SIG-M5 treated with dmso at 0.1 percent for 504 hours (cell line): ENCODE measurements around the gene SCN2B.
"Not testable (repeated sequence)": the region's sequence is repeated elsewhere in the genome, so short reads cannot be mapped to it uniquely, and the experiment has no call there.

Experiments
- DNase-seq: peaks from one replicate; lab custom pipeline; 2025; ENCODE audit not compliant: unreplicated experiment; lab: John Stamatoyannopoulos, UW

The SCN2B gene

GRCh38 chr11:118207079-118207478 is 30.6 kb upstream of the SCN2B start:
- DNase-seq, result no peak

DNA sequence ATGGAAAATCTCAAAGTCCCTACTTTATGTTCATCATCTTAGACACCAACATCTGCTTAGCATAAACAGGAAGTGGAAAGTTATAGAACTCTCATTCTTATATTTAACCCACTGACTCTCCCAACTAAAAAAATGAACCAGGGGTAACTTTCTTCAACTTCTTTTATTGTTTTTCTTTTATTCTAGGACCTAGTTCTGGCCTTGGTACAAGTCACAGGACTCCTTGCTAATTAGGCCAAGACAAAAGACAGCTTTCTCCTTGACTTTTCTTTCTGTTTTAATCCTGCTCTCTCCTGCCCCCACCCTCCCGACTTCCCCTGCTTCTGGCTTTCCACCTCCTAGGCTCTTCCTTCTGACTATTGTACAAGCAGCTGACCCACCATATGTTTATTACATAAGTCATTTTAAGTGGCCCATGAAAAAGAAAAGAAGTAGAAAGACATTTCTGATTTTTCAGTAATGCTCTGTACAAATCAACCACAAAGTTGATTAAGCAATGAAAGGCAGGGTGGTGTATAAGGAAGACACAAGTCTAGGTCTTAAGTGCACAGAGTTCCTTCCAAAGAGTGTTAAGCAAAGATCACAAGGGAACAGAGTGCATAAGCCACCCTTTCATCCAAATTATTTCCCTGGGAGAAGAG is 30.1 kb upstream of the SCN2B start:
- DNase-seq, result peak; percentile 90

GRCh38 chr11:118205606-118206378 is 29.4 kb upstream of the SCN2B start:
- DNase-seq, result no peak

GRCh38 chr11:118202599-118203422 is 26.4 kb upstream of the SCN2B start:
- no peak for DNase-seq

DNA sequence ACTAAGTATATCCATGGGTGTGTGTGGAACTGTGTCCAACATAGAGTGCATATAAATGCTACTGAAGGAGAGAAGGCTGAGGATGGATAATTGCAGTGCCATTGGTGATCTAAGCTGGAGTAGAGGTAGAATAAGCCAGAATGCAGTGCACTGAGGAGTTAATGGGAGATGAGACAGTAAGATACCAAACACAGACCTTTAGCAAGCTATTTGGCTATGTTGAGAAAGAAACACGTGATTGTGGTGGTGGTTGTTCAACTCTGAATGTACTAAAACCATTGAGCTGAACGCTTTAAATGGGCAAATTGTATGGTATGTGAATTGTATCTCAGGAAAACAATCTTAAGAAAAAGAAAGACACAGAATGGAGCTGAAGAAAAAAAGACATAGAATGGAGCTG is 25.5 kb upstream of the SCN2B start:
- DNase-seq, result no peak

DNA sequence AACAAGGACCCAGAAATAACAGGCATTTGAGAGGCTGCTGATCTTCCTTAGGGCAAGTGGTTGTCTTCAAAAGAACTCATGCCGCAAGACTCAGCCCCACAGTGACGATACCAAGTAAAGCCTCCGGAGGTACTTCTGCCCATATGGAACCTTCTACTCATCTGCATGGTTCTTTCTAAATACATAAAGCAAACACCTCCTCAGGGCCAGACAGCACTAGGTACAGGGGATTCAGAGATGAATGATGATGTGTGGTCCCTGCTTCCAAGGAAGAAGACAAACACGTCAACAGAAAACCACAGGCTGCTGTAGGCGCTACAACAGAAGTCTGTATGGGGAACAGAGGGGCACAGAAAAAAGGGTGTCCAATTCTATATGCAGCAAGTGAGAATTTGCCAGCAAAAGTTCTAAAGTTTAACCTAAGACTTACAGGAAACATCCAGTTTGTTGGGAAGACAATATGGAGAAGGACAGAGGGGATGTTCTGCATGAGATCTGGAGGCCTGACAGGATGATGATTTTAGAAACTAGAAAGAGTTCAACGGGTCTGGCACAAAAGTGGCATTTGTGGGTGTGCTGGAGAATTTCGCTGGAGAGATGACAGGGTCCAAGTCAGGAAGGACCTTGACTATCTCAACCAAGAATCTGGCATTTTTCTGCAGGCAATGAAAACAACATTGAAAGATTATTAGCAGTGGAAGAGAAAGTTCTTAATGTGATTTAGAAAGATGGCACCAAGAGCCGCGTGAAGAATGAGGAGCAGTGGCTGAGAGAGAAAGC is 24.7 kb upstream of the SCN2B start:
- no peak for DNase-seq

DNA sequence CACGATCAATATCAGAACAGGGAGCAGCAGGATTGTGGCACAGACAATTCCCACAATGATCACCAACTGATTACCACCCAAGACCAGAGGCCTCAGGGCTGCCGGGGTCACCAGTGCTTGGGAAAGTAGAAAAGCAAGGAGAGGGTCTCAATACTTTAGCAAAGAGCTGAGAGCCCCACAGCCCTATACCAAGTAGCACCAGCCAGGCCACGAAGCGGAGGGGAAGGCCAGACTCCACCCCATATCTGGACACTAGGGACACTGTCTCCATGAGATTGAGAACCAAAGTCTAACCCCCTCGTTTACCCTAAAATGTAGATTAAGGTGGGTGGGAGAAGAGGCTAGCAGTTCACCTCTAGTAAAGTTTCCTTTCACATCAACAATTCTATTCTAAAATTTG is 24.1 kb upstream of the SCN2B start:
- DNase-seq, result no peak

DNA sequence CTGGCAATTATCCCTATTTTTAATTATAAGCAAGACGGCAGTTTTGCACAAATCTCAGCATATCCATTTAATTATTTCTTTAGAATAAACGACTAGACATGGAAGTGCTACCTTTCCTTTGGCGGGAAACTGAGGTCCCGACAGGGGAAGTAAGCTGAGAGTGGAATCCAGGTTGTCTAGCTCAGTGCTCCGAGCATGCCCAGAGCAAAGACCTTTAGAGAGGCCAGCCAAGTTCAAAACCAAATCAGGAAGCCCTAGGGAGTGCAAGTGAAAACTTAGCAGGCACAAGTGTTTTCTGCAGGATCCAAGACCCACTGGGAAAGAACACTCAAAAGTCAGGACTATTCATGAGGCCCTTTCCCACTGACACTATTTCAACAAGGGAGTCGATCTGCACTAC is 22.7 kb upstream of the SCN2B start:
- no peak for DNase-seq

GRCh38 chr11:118198370-118198769 is 21.9 kb upstream of the SCN2B start:
- peak; percentile 51 for DNase-seq

DNA sequence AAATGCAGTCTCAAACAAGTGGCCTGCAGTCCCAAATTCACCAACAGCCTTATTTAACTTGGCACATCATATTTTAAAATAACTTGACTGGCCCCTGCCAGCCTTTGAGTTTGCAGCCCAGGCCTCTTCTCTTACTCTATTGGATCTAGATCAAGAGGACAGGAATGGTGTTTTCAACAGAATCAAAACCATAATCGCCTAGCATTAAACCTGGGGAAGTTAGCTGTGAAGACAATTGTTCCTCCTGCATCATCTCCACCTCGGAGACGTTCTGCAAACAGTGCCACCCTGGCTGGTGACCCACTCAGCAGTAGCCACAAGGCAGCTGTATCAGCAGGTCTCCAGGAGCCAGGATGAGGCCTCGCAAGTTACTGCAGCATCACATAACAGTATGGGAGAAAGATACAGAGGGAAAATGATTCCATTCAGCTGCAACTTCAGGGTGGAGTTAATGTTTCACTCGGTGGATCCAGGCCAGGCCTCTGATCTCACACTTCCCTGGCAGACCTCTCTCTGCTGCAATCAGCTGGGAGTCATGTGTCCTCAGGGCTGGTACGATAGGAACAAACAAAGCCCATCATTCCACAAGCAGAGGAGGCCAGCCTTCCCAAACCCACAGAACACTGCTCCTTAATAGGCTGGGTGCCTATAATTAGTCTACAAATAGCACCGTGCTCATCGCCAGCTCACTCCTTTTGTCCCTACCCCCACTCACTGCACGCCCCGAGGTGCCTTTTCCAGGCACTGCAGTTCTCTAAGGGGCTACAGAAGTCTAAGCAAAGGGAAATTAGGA is 18.6 kb upstream of the SCN2B start:
- no peak for DNase-seq

- DNase-seq, result no peak
These were observed 17.6 kb upstream of the SCN2B start for GRCh38 chr11:118193910-118194566.

- DNase-seq, result not testable (repeated sequence)
These were observed 16.4 kb upstream of the SCN2B start for GRCh38 chr11:118192817-118193216.

- DNase-seq, result not testable (repeated sequence)
These were observed 14.6 kb upstream of the SCN2B start for GRCh38 chr11:118190942-118191506.

DNA sequence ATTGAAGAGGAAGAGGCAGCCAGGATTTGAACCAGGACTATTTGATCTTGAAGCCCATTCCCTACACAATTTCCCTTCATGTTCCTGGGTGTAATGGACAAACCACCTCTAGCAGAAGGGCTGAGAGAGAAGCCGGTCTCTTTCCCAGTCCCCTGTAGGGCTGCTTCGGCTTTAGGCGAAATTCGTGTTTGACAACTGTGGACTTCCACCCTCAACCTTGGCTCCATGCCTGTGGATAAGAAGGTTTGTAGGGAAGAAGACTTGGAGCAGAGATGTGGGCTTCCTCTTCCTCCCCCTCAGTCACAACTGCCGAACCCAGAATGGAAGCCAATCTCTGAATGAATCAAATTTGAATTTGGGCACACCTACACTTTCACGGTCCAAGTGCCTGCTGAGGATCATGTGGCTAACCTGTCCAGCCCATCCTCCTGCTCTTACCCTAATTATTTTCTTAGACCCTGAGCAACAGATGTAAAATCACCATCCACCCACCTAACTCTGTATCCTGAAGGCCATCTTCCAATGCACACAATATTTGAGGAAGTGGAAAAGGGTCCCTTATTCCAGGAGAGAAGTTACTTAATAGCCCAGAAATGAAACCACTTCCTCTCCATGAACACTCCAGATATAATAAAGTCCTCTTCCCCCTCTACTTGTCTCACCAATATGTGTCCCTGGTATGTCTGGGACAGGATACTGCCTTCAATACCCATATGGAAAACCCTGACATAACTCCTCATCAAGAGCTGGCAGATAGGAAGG is 10.1 kb upstream of the SCN2B start:
- peak; percentile 60 for DNase-seq

- DNase-seq, result no peak
These were observed 8.5 kb upstream of the SCN2B start for GRCh38 chr11:118184784-118185579.

GRCh38 chr11:118183691-118184090 is 7.3 kb upstream of the SCN2B start:
- DNase-seq, result not testable (repeated sequence)

DNA sequence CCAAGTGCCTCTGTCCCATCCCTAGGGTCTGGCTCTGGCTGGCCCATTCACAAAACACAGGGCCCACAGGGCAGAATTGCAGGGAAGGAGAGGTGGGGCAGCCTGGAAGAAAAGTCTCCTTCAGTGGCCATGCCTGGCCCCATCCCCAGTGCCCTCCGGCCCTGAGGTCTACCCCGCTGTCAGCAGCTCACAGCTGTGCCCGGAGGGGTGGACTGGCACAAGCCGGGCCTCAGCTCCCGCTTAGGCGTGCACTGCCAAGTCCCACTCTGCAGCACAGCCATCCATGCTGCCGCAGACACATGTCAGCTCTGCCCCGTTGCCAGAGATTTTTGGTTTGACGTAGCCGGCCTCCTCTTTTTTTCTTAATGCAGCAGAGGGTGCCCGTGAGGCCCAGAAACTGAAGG is 3.9 kb upstream of the SCN2B start:
- DNase-seq, result peak; percentile 7

- no peak for DNase-seq
These were observed 317 bp upstream of the SCN2B start for GRCh38 chr11:118176778-118177134.
